BJ (cell line): Measurements from ENCODE around the gene FN1. TPM values are rescaled to one million over a fixed set of nuclear protein-coding genes. Genes with fewer than 3 reads are reported as not detected.

Source experiments
- CTCF ChIA-PET: fragments of 350-600 bp; formaldehyde crosslinking; extraction: SDS; loops from one replicate; lab custom pipeline; 2021; ENCODE audit warnings: antibody characterized with exemption, inconsistent platforms; lab: Yijun Ruan, JAX
- POLR2A ChIA-PET: fragments of 300-600 bp; sonication (Branson Sonifier 250); formaldehyde crosslinking; extraction: SDS; loops from one replicate; lab custom pipeline; 2021; ENCODE audit warnings: antibody characterized with exemption; lab: Charles Lee
- DNase-seq: peaks from one replicate; pipeline ENCODE4 v3.0.0-alpha.2; 2011; ENCODE audit warnings: low read depth
- H3K27me3 ChIP-seq: 2 replicates; pipeline ENCODE4 v1.6.0; 2011; ENCODE audit warnings: low read length; ENCODE audit not compliant: control insufficient read depth, insufficient read depth
- H3K36me3 ChIP-seq: 2 replicates; pipeline ENCODE4 v1.5.1; 2011; ENCODE audit warnings: low read length; ENCODE audit not compliant: control insufficient read depth, insufficient read depth
- H3K4me3 ChIP-seq: 2 replicates; pipeline ENCODE4 v1.5.1; 2011; ENCODE audit warnings: low read depth, mild to moderate bottlenecking, control low read depth, low read length
- polyA plus RNA-seq: library from polyadenylated mRNA; depleted of rRNA; stranded (reverse); fragments of >200 nt; gene quantifications from 2 replicates; pipeline ENCODE4 v1.2.3, GENCODE V29; 2011
- TF ChIP-seq, protein P1 (sequence below): IDR thresholded peaks from 2 replicates; pipeline ENCODE4 v1.5.1; 2011; ENCODE audit warnings: low read depth, mild to moderate bottlenecking, control low read depth, inconsistent platforms, low read length, moderate library complexity; ENCODE audit not compliant: insufficient read depth

The FN1 gene
- polyA plus RNA-seq, 1 experiment, result 5,814 TPM

DNA sequence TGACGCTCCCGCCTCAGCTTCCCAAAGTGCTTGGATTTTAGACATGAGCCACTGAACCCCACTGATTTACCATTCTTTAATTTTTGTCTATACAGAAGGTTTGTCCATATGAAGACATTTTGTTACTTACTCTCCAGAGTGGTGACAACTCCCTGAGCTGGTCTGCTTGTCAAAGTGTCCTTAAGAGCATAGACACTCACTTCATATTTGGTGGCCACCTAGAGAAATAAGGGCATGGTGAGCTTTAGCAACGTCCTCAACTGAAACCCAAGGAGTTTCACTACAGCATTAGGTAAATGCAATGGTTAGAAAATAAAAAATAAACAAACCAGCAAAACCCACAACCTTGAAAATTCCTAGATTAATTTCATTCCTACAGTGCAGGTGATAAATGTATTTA lies 57.8 kb downstream of the FN1 start:
- DNase-seq, result no peak
- ChIA-PET CTCF (interaction anchor here (1.0 kb wide), 2 partner anchors 13 to 553 kb away, joined by 3 read pairs; no protein-coding TSS in a partner anchor), POLR2A (no interaction called here)
- Histone ChIP-seq H3K36me3 (peaks cover 32% of the 10 kb centered on the region), H3K4me3 (no peak overlapping the region), H3K27me3 (no peaks in the 10 kb centered on the region)
- TF ChIP-seq, protein P1, sequence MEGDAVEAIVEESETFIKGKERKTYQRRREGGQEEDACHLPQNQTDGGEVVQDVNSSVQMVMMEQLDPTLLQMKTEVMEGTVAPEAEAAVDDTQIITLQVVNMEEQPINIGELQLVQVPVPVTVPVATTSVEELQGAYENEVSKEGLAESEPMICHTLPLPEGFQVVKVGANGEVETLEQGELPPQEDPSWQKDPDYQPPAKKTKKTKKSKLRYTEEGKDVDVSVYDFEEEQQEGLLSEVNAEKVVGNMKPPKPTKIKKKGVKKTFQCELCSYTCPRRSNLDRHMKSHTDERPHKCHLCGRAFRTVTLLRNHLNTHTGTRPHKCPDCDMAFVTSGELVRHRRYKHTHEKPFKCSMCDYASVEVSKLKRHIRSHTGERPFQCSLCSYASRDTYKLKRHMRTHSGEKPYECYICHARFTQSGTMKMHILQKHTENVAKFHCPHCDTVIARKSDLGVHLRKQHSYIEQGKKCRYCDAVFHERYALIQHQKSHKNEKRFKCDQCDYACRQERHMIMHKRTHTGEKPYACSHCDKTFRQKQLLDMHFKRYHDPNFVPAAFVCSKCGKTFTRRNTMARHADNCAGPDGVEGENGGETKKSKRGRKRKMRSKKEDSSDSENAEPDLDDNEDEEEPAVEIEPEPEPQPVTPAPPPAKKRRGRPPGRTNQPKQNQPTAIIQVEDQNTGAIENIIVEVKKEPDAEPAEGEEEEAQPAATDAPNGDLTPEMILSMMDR, result no peak

- no peak for DNase-seq
- Histone ChIP-seq H3K27me3 (no peaks in the 10 kb centered on the region), H3K36me3 (peaks cover 32% of the 10 kb centered on the region), H3K4me3 (no peak overlapping the region)
- CTCF ChIA-PET, result interaction anchor here (1.0 kb wide), 1 partner anchor 554 kb away, joined by 3 read pairs; no protein-coding TSS in a partner anchor
- POLR2A ChIA-PET, result interaction anchor here (0.6 kb wide), 1 partner anchor 568 kb away, joined by 3 read pairs; no protein-coding TSS in a partner anchor
- TF ChIP-seq, protein P1, result no peak
These were observed 58.6 kb downstream of the FN1 start for GRCh38 chr2:215377283-215377682.

DNA sequence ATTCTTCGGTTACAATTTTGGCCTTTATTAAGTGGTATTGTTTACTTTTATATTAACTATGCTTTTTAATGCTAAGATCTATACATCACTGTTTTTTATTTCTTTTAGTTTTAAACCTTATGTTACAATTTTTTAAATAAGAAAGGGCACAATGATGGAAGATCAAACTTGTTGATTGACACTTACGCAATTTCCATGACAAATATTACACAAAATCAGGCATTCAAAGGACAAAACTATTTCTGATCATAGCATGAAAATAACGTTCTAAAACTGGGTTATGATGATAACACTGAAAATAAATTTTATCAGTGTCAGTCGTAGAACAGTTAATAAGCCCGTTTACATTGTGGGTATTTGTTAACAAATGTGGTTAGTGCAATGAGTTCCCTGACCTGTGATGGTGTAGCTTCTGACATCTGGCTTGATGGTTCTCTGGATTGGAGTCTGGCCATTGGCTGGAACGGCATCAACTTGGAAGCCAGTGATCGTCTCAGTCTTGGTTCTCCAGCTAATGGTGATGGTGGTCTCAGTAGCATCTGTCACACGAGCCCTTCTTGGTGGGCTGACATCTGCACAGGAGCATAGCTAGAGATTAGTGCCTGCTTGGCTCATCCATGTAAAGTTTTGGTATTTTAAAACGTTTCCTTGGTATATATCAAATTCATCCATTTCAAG lies 59.6 kb downstream of the FN1 start:
- no peak for DNase-seq
- Histone ChIP-seq H3K27me3 (no peaks in the 10 kb centered on the region), H3K36me3 (peaks cover 33% of the 10 kb centered on the region)

GRCh38 chr2:215375467-215375830 lies 60.4 kb downstream of the FN1 start:
- Histone ChIP-seq H3K4me3 (no peak overlapping the region), H3K27me3 (no peaks in the 10 kb centered on the region), H3K36me3 (peaks cover 32% of the 10 kb centered on the region)
- POLR2A ChIA-PET, result no interaction called here
- DNase-seq, result no peak
- CTCF ChIA-PET, result no interaction called here
- TF ChIP-seq, protein P1, result no peak

More for the DNA sequence above, 59.6 kb downstream of the FN1 start:
- no peak overlapping the region for H3K4me3 ChIP-seq
- POLR2A ChIA-PET, result no interaction called here
- CTCF ChIA-PET, result no interaction called here
- TF ChIP-seq, protein P1, result no peak

GRCh38 chr2:215374642-215375466 lies 61.0 kb downstream of the FN1 start:
- no peak for DNase-seq
- Histone ChIP-seq H3K27me3 (no peaks in the 10 kb centered on the region), H3K36me3 (peaks cover 35% of the 10 kb centered on the region), H3K4me3 (no peak overlapping the region)
- TF ChIP-seq, protein P1, result no peak
- ChIA-PET CTCF (no interaction called here), POLR2A (no interaction called here)
